Natural killer cell treated with Interleukin-12 subunit alpha and Interleukin-12 subunit beta and Interleukin-15 and Interleukin-18, amount 100 ng/mL, for 72 hours (primary cell): ENCODE data around the gene ATRIP. TPM values are rescaled to one million over a fixed set of nuclear protein-coding genes. Genes with fewer than 3 reads are reported as not detected.
A peak's percentile ranks its signal among the peaks of the same experiment; 100 is the strongest.

Experiments used
- ATAC-seq, 2 donors: fragments of 150-1000 bp; cut with Tn5 transposase in 1 of 2; sonication (Bioruptor Pico), chemical (Tn5 transposase) in 1 of 2; 2 replicates each; pipeline ENCODE4 v1.10.0; 2021
- DNase-seq: peaks from one replicate; pipeline ENCODE4 v3.0.0; 2022; ENCODE audit warnings: low spot score
- H3K27ac Mint-ChIP-seq, 2 donors: 1 replicate in 1 of 2; 2 replicates in 1 of 2; pipeline ENCODE4 v1.8.0; 2022; ENCODE audit warnings: mixed read lengths in 2 of 2, mild to moderate bottlenecking in 1 of 2, moderate library complexity in 1 of 2
- H3K27me3 Mint-ChIP-seq, 2 donors: 1 replicate in 1 of 2; 2 replicates in 1 of 2; pipeline ENCODE4 v1.8.0; 2022; ENCODE audit warnings: mixed read lengths in 2 of 2
- H3K36me3 Mint-ChIP-seq: one replicate; pipeline ENCODE4 v1.8.0; 2022; ENCODE audit warnings: mixed read lengths
- H3K4me1 Mint-ChIP-seq, 2 donors: 1 replicate in 1 of 2; 2 replicates in 1 of 2; pipeline ENCODE4 v1.8.0; 2022; ENCODE audit warnings: low read depth in 2 of 2, mixed read lengths in 2 of 2, mild to moderate bottlenecking in 1 of 2
- H3K4me3 Mint-ChIP-seq: one replicate; pipeline ENCODE4 v1.8.0; 2022; ENCODE audit warnings: mixed read lengths
- H3K9me3 Mint-ChIP-seq: 2 replicates; pipeline ENCODE4 v1.8.0; 2022; ENCODE audit warnings: mixed read lengths
- total RNA-seq, 2 donors: library from RNA; stranded (reverse); gene quantifications; one replicate each; pipeline ENCODE4 v1.2.3, GENCODE V29; 2022

The ATRIP gene
- total RNA-seq, 2 donors from 2014 or later, result 14.0 to 26.2 TPM

GRCh38 chr3:48432411-48433371 lies 13.8 kb upstream of the ATRIP start:
- peaks cover 2 to 14% of the 10 kb centered on the region in 2 donors for H3K4me1 Mint-ChIP-seq
- no peaks in the 10 kb centered on the region for H3K27me3 Mint-ChIP-seq
- no peak for DNase-seq
- H3K9me3 Mint-ChIP-seq, result no peaks in the 10 kb centered on the region
- H3K36me3 Mint-ChIP-seq, result no peaks in the 10 kb centered on the region
- no peak overlapping the region for H3K4me3 Mint-ChIP-seq
- H3K27ac Mint-ChIP-seq, result no peak overlapping the region
- ATAC-seq, result no peak

GRCh38 chr3:48433472-48434118 lies 12.9 kb upstream of the ATRIP start:
- Mint-ChIP-seq H3K4me1 (peaks cover 11 to 18% of the 10 kb centered on the region in 2 donors), H3K27ac (no peak overlapping the region), H3K27me3 (no peaks in the 10 kb centered on the region), H3K9me3 (no peaks in the 10 kb centered on the region), H3K4me3 (no peak overlapping the region), H3K36me3 (no peaks in the 10 kb centered on the region)
- ATAC-seq, result no peak
- DNase-seq, result no peak

- Mint-ChIP-seq H3K4me1 (peaks cover 19 to 24% of the 10 kb centered on the region in 2 donors), H3K4me3 (no peak overlapping the region), H3K27me3 (no peaks in the 10 kb centered on the region), H3K27ac (no peak overlapping the region), H3K9me3 (no peaks in the 10 kb centered on the region), H3K36me3 (peaks cover 1% of the 10 kb centered on the region)
- ATAC-seq (no peak), DNase-seq (no peak)
Observed at GRCh38 chr3:48434591-48435222, 11.8 kb upstream of the ATRIP start.

- H3K4me1 Mint-ChIP-seq, result peaks cover 24 to 28% of the 10 kb centered on the region in 2 donors
- H3K9me3 Mint-ChIP-seq, result no peaks in the 10 kb centered on the region
- peaks cover 6% of the 10 kb centered on the region for H3K36me3 Mint-ChIP-seq
- no peak for DNase-seq
- no peak overlapping the region for H3K27ac Mint-ChIP-seq
- no peaks in the 10 kb centered on the region for H3K27me3 Mint-ChIP-seq
- no peak overlapping the region for H3K4me3 Mint-ChIP-seq
- ATAC-seq, result no peak
Observed at GRCh38 chr3:48435223-48435595, 11.3 kb upstream of the ATRIP start.

- Mint-ChIP-seq H3K27ac (no peak overlapping the region), H3K9me3 (no peaks in the 10 kb centered on the region), H3K27me3 (no peaks in the 10 kb centered on the region), H3K4me1 (peaks cover 24 to 27% of the 10 kb centered on the region in 2 donors), H3K36me3 (peaks cover 6% of the 10 kb centered on the region), H3K4me3 (no peak overlapping the region)
- peak; percentile 87 for DNase-seq
- peak; percentile 43 to 61 for ATAC-seq
Observed at GRCh38 chr3:48435774-48436476, 10.6 kb upstream of the ATRIP start.

GRCh38 chr3:48436477-48436787 lies 10.1 kb upstream of the ATRIP start:
- H3K9me3 Mint-ChIP-seq, result no peaks in the 10 kb centered on the region
- no peak overlapping the region for H3K4me3 Mint-ChIP-seq
- H3K36me3 Mint-ChIP-seq, result peaks cover 6% of the 10 kb centered on the region
- H3K4me1 Mint-ChIP-seq, result peaks cover 26 to 27% of the 10 kb centered on the region in 2 donors
- H3K27ac Mint-ChIP-seq, result no peak overlapping the region
- no peak for ATAC-seq
- DNase-seq, result no peak
- H3K27me3 Mint-ChIP-seq, result no peaks in the 10 kb centered on the region

- H3K27me3 Mint-ChIP-seq, result no peaks in the 10 kb centered on the region
- H3K36me3 Mint-ChIP-seq, result peaks cover 6% of the 10 kb centered on the region
- H3K4me1 Mint-ChIP-seq, result peaks cover 28 to 30% of the 10 kb centered on the region in 2 donors
- DNase-seq (no peak), ATAC-seq (no peak)
- H3K27ac Mint-ChIP-seq, result no peak overlapping the region
- no peaks in the 10 kb centered on the region for H3K9me3 Mint-ChIP-seq
- H3K4me3 Mint-ChIP-seq, result no peak overlapping the region
Observed at GRCh38 chr3:48436855-48437254, 9.7 kb upstream of the ATRIP start.

GRCh38 chr3:48437812-48438211 lies 8.7 kb upstream of the ATRIP start:
- no peak for DNase-seq
- peaks cover 28 to 31% of the 10 kb centered on the region in 2 donors for H3K4me1 Mint-ChIP-seq
- H3K27me3 Mint-ChIP-seq, result no peaks in the 10 kb centered on the region
- H3K4me3 Mint-ChIP-seq, result no peak overlapping the region
- peaks cover 6% of the 10 kb centered on the region for H3K36me3 Mint-ChIP-seq
- H3K27ac Mint-ChIP-seq, result peak overlapping the region; percentile 81 to 89
- no peak for ATAC-seq
- no peaks in the 10 kb centered on the region for H3K9me3 Mint-ChIP-seq

GRCh38 chr3:48439820-48440589 lies 6.5 kb upstream of the ATRIP start, which contains the start of the genes CCDC51 and TMA7:
Gene CCDC51 (minus strand): TSS chr3:48440119. CDS start chr3:48435128, 4,991 bp downstream.
Gene TMA7 (plus strand): TSS chr3:48440257. CDS start chr3:48440297, 40 bp downstream.
- ATAC-seq, result peak; percentile 99 to 100
- H3K4me3 Mint-ChIP-seq, result peak within 1 kb of the TSS; percentile 98

GRCh38 chr3:48440590-48440958 lies 6.0 kb upstream of the ATRIP start:
- Mint-ChIP-seq H3K27ac (peak overlapping the region; percentile 81 to 89), H3K27me3 (no peaks in the 10 kb centered on the region), H3K36me3 (peaks cover 6% of the 10 kb centered on the region), H3K4me3 (peak overlapping the region; percentile 98), H3K4me1 (peaks cover 26 to 33% of the 10 kb centered on the region in 2 donors), H3K9me3 (no peaks in the 10 kb centered on the region)
- ATAC-seq (peak in 1 of 2 donors; percentile 5), DNase-seq (no peak)

More at GRCh38 chr3:48439820-48440589, 6.5 kb upstream of the ATRIP start, which contains the start of the genes CCDC51 and TMA7:
- peaks cover 24 to 31% of the 10 kb centered on the region in 2 donors for H3K4me1 Mint-ChIP-seq
- DNase-seq, result peak; percentile 98
- no peaks in the 10 kb centered on the region for H3K9me3 Mint-ChIP-seq
- peak within 1 kb of the TSS; percentile 81 to 89 for H3K27ac Mint-ChIP-seq
- H3K27me3 Mint-ChIP-seq, result no peaks in the 10 kb centered on the region
- peaks cover 6% of the 10 kb centered on the region for H3K36me3 Mint-ChIP-seq

- Mint-ChIP-seq H3K9me3 (no peaks in the 10 kb centered on the region), H3K27me3 (no peaks in the 10 kb centered on the region), H3K4me3 (peak overlapping the region; percentile 98), H3K4me1 (peaks cover 35 to 42% of the 10 kb centered on the region in 2 donors), H3K36me3 (peaks cover 6% of the 10 kb centered on the region), H3K27ac (peak overlapping the region in 1 of 2 donors; percentile 81)
- ATAC-seq, result no peak
- no peak for DNase-seq
Observed at GRCh38 chr3:48441940-48442339, 4.6 kb upstream of the ATRIP start.

GRCh38 chr3:48445277-48445882 lies 1.2 kb upstream of the ATRIP start:
- no peaks in the 10 kb centered on the region for H3K36me3 Mint-ChIP-seq
- H3K27me3 Mint-ChIP-seq, result no peaks in the 10 kb centered on the region
- H3K4me1 Mint-ChIP-seq, result peaks cover 34 to 36% of the 10 kb centered on the region in 2 donors
- H3K27ac Mint-ChIP-seq, result peak overlapping the region; percentile 93 to 94
- no peaks in the 10 kb centered on the region for H3K9me3 Mint-ChIP-seq
- no peak for DNase-seq
- H3K4me3 Mint-ChIP-seq, result peak overlapping the region; percentile 99
- no peak for ATAC-seq
